ENCODE measurements around the gene TEX29.

TEX29 gene

DNA sequence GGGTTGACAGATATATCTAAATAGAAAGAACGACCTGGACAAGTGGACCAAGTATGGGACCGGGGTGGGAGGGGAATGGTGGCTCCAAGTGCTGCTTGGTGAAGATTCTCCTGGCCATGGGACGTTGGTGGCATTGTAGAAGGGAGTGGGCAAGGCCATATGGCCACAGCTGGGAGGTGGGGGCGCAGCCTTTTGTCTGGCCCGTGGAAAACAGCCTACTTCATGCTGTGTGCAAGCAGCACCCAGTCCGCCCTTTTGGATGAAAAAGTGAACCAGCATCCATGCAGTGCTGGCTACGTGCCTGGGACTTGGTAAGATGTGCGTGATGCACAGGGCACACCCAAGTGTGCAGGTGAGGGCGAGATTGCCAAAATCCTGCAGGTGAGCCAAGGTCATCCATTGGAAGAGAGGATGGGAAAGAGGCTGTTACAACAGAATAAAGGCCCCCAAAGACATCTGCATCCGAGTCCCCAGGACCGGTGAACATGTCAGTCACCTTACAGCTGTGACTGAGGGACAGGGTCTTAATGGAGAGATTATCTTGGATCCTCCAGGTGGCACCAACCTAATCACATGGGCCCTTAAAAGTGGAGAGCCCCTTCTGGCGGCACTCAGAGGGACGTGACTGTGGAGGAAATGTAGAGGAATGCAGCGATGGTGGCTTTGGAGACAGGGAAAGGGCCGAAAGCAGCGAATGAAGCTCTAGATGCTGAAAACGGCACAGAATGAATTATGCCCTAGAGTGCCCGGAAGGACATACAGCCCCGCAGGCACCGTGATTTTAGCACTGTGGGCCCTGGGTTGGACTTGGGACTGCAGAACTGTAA is 40.8 kb downstream of the TEX29 start:
- H3F3A ChIP-seq (ENCODE audit: insufficient read depth, low read length), result no peaks in the 10 kb centered on the region
- no peak overlapping the region for H3K9ac ChIP-seq (ENCODE audit: low read length)
- H3K9me2 ChIP-seq (replicated peaks; ENCODE audit: insufficient read depth, low read length), result no peaks in the 10 kb centered on the region
- no peaks in the 10 kb centered on the region for H3K36me3 ChIP-seq (replicated peaks; ENCODE audit: insufficient read depth, low read length)
- H3K9me3 ChIP-seq (replicated peaks; ENCODE audit: insufficient read depth, low read length), result no peaks in the 10 kb centered on the region
- DNase-seq, result no peak
- H4K20me1 ChIP-seq (ENCODE audit: insufficient read depth, low read length), result no peaks in the 10 kb centered on the region
- no peaks in the 10 kb centered on the region for H3K27me3 ChIP-seq (replicated peaks; ENCODE audit: insufficient read depth, low read length)
- no peak overlapping the region for H2AFZ ChIP-seq (ENCODE audit: low read length)
- no peak overlapping the region for H3K4me3 ChIP-seq (ENCODE audit: low read length)
- TF ChIP-seq CTCF (IDR thresholded peaks at IDR 0.05; ENCODE audit: low read length), result no peak
- no peak overlapping the region for H3K27ac ChIP-seq (ENCODE audit: low read length)
- no peak overlapping the region for H3K4me2 ChIP-seq (ENCODE audit: low read depth, low read length)
- H3K4me1 ChIP-seq (ENCODE audit: low read length), result no peaks in the 10 kb centered on the region
- H3K79me2 ChIP-seq (ENCODE audit: low read length), result no peaks in the 10 kb centered on the region

DNA sequence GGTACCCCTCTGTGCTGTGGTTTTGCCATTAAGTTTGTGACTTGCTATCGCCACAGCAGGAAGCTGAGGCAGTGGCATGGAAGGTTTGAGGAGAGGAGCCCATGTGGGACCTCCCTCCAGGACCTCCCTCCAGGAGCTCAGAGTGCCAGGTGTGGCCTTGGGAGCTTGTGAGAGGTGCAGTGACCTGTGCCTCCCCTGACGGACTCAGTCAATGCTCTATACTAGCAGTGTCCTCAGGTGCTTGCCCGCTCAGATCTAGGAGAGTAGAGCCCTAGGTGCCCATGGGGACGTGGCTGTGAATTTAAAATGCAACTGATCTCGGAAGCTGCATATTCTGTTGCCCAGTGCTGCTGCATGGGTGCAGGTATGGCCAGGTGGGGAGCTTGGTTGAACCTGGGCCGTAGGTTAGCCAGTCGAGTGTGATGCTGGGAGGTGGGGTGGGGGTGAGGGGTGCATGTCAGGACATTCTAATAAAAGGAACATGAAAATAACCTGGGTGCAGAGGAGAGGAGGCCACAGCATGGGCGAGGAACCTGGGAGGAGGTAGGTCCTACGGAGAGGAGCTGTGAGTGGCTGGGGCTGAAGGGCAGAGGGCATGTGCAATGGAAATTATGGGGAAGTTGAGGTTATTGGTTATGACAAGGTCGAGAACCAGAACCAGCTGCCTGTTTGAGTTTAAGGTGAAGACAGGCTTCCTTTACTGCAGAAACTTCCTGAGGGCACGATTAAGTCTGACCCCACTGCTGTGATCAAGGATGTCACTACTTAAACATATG is 41.6 kb downstream of the TEX29 start:
- Histone ChIP-seq H3K9ac (ENCODE audit: low read length) (no peak overlapping the region), H3K4me1 (ENCODE audit: low read length) (peaks cover 3% of the 10 kb centered on the region), H3K9me3 (replicated peaks; ENCODE audit: insufficient read depth, low read length) (no peaks in the 10 kb centered on the region), H3K4me2 (ENCODE audit: low read depth, low read length) (no peak overlapping the region), H3K27ac (ENCODE audit: low read length) (no peak overlapping the region), H3F3A (ENCODE audit: insufficient read depth, low read length) (no peaks in the 10 kb centered on the region), H2AFZ (ENCODE audit: low read length) (no peak overlapping the region), H4K20me1 (ENCODE audit: insufficient read depth, low read length) (no peaks in the 10 kb centered on the region), H3K4me3 (ENCODE audit: low read length) (no peak overlapping the region), H3K36me3 (replicated peaks; ENCODE audit: insufficient read depth, low read length) (no peaks in the 10 kb centered on the region), H3K27me3 (replicated peaks; ENCODE audit: insufficient read depth, low read length) (no peaks in the 10 kb centered on the region), H3K79me2 (ENCODE audit: low read length) (no peaks in the 10 kb centered on the region), H3K9me2 (replicated peaks; ENCODE audit: insufficient read depth, low read length) (no peaks in the 10 kb centered on the region)
- TF ChIP-seq CTCF (IDR thresholded peaks at IDR 0.05; ENCODE audit: low read length), result no peak
- TF ChIP-seq EZH2 (optimal IDR thresholded peaks at IDR 0.05; ENCODE audit: low read depth, low read length), result no peak
- no peak for TF ChIP-seq EZH2phosphoT487 (IDR thresholded peaks at IDR 0.05; ENCODE audit: low read length)
- DNase-seq, result no peak

GRCh38 chr13:111363121-111363520 is 42.7 kb downstream of the TEX29 start:
- H3K27ac ChIP-seq (ENCODE audit: low read length), result no peak overlapping the region
- no peak overlapping the region for H2AFZ ChIP-seq (ENCODE audit: low read length)

More at GRCh38 chr13:111363121-111363520, 42.7 kb downstream of the TEX29 start:
- no peak for DNase-seq
- H3F3A ChIP-seq (ENCODE audit: insufficient read depth, low read length), result 0 out of 2 replicates have a peak, but pooled peaks cover 2% of the 10 kb centered on the region
- no peak for TF ChIP-seq CTCF (IDR thresholded peaks at IDR 0.05; ENCODE audit: low read length)
- no peak for TF ChIP-seq EZH2 (optimal IDR thresholded peaks at IDR 0.05; ENCODE audit: low read depth, low read length)
- no peak for TF ChIP-seq EZH2phosphoT487 (IDR thresholded peaks at IDR 0.05; ENCODE audit: low read length)
- H3K9ac ChIP-seq (ENCODE audit: low read length), result no peak overlapping the region
- H3K4me3 ChIP-seq (ENCODE audit: low read length), result no peak overlapping the region
- no peaks in the 10 kb centered on the region for H4K20me1 ChIP-seq (ENCODE audit: insufficient read depth, low read length)
- no peaks in the 10 kb centered on the region for H3K79me2 ChIP-seq (ENCODE audit: low read length)
- H3K27me3 ChIP-seq (replicated peaks; ENCODE audit: insufficient read depth, low read length), result no peaks in the 10 kb centered on the region
- no peaks in the 10 kb centered on the region for H3K9me2 ChIP-seq (replicated peaks; ENCODE audit: insufficient read depth, low read length)
- peaks cover 7% of the 10 kb centered on the region for H3K4me1 ChIP-seq (ENCODE audit: low read length)
- no peak overlapping the region for H3K4me2 ChIP-seq (ENCODE audit: low read depth, low read length)
- no peaks in the 10 kb centered on the region for H3K9me3 ChIP-seq (replicated peaks; ENCODE audit: insufficient read depth, low read length)
- no peaks in the 10 kb centered on the region for H3K36me3 ChIP-seq (replicated peaks; ENCODE audit: insufficient read depth, low read length)

Measured in MM.1S (cell line).